Neutrophil (primary cell): ENCODE results near the gene GPR15.

Experiments
- H3K27ac ChIP-seq: fragments of 200-600 bp; sonication (generic); 2 replicates; pipeline ENCODE4 v1.5.1; 2016; ENCODE audit warnings: mild to moderate bottlenecking, moderate library complexity
- H3K27me3 ChIP-seq: fragments of 200-600 bp; sonication (generic); 2 replicates; pipeline ENCODE4 v1.6.0; 2016; ENCODE audit warnings: mild to moderate bottlenecking
- H3K36me3 ChIP-seq: fragments of 200-600 bp; sonication (generic); 2 replicates; pipeline ENCODE4 v1.5.1; 2017
- H3K4me1 ChIP-seq, 2 experiments: fragments of 200-600 bp in 1 of 2; sonication (generic) in 1 of 2; 1 replicate in 1 of 2; 2 replicates in 1 of 2; pipeline versions ENCODE4 v1.5.1 to v1.6.1; 2013 to 2016; ENCODE audit warnings: low read depth in 1 of 2, low read length in 1 of 2, mild to moderate bottlenecking in 1 of 2, moderate library complexity in 1 of 2; ENCODE audit not compliant: control insufficient read depth in 1 of 2, insufficient read depth in 1 of 2
- H3K4me3 ChIP-seq, 2 experiments: fragments of 200-600 bp in 1 of 2; sonication (generic) in 1 of 2; 1 replicate in 1 of 2; 2 replicates in 1 of 2; pipeline ENCODE4 v1.5.1; 2013 to 2016; ENCODE audit warnings: low read depth in 1 of 2, low read length in 1 of 2, mild to moderate bottlenecking in 1 of 2, moderate library complexity in 1 of 2
- H3K9me3 ChIP-seq: fragments of 200-600 bp; sonication (generic); 2 replicates; pipeline ENCODE4 v1.5.1; 2016
- CTCF ChIP-seq: fragments of 200-600 bp; sonication (generic); IDR thresholded peaks from 2 replicates; pipeline ENCODE4 v1.5.1; 2016; ENCODE audit warnings: antibody characterized with exemption

Gene GPR15

GRCh38 chr3:98536456-98537017, 4.8 kb downstream of the GPR15 start:
- H3K4me3 ChIP-seq = no peak overlapping the region
- H3K9me3 ChIP-seq = no peaks in the 10 kb centered on the region
- no peak overlapping the region for H3K27ac ChIP-seq
- TF ChIP-seq CTCF = no peak
- no peaks in the 10 kb centered on the region for H3K4me1 ChIP-seq
- no peaks in the 10 kb centered on the region for H3K36me3 ChIP-seq
- H3K27me3 ChIP-seq = no peaks in the 10 kb centered on the region

GRCh38 chr3:98540346-98540745, 8.6 kb downstream of the GPR15 start:
- Histone ChIP-seq H3K36me3 (no peaks in the 10 kb centered on the region), H3K4me1 (no peaks in the 10 kb centered on the region), H3K9me3 (no peaks in the 10 kb centered on the region), H3K27ac (no peak overlapping the region), H3K4me3 (no peak overlapping the region), H3K27me3 (no peaks in the 10 kb centered on the region)
- no peak for TF ChIP-seq CTCF

GRCh38 chr3:98541695-98542094, 9.9 kb downstream of the GPR15 start:
- no peaks in the 10 kb centered on the region for H3K4me1 ChIP-seq
- no peak overlapping the region for H3K27ac ChIP-seq
- no peak overlapping the region for H3K4me3 ChIP-seq
- no peaks in the 10 kb centered on the region for H3K9me3 ChIP-seq
- TF ChIP-seq CTCF = no peak
- H3K36me3 ChIP-seq = no peaks in the 10 kb centered on the region
- H3K27me3 ChIP-seq = peaks cover 4% of the 10 kb centered on the region

GRCh38 chr3:98542623-98543022, 10.8 kb downstream of the GPR15 start:
- Histone ChIP-seq H3K27ac (no peak overlapping the region), H3K4me3 (no peak overlapping the region), H3K36me3 (no peaks in the 10 kb centered on the region), H3K27me3 (peaks cover 4% of the 10 kb centered on the region), H3K4me1 (no peaks in the 10 kb centered on the region), H3K9me3 (no peaks in the 10 kb centered on the region)
- no peak for TF ChIP-seq CTCF

- H3K27me3 ChIP-seq = peaks cover 4% of the 10 kb centered on the region
- H3K4me1 ChIP-seq = no peaks in the 10 kb centered on the region
- H3K9me3 ChIP-seq = no peaks in the 10 kb centered on the region
- no peak overlapping the region for H3K4me3 ChIP-seq
- TF ChIP-seq CTCF = no peak
- H3K27ac ChIP-seq = no peak overlapping the region
- no peaks in the 10 kb centered on the region for H3K36me3 ChIP-seq
Measured at GRCh38 chr3:98545940-98546339, 14.2 kb downstream of the GPR15 start.

- TF ChIP-seq CTCF = no peak
- no peak overlapping the region for H3K27ac ChIP-seq
- no peaks in the 10 kb centered on the region for H3K9me3 ChIP-seq
- no peaks in the 10 kb centered on the region for H3K36me3 ChIP-seq
- H3K4me3 ChIP-seq = no peak overlapping the region
- peaks cover 4% of the 10 kb centered on the region for H3K27me3 ChIP-seq
- H3K4me1 ChIP-seq = no peaks in the 10 kb centered on the region
Measured at GRCh38 chr3:98548544-98548943, 16.8 kb downstream of the GPR15 start.
